Type B pancreatic cell (in vitro differentiated cells): ENCODE measurements around the gene PARVA. TPM values are rescaled to one million over a fixed set of nuclear protein-coding genes. Genes with fewer than 3 reads are reported as not detected.

Experiments
- DNase-seq: peaks from one replicate; pipeline ENCODE4 v3.0.0; 2021; ENCODE audit warnings: mixed read lengths; ENCODE audit not compliant: unreplicated experiment; ENCODE audit errors: extremely low spot score
- H3K27ac Mint-ChIP-seq: 2 replicates; pipeline ENCODE4 v1.8.0; 2021; ENCODE audit warnings: mild to moderate bottlenecking, mixed read lengths
- H3K27me3 Mint-ChIP-seq: 2 replicates; pipeline ENCODE4 v1.8.0; 2021; ENCODE audit warnings: mixed read lengths
- H3K36me3 Mint-ChIP-seq: 2 replicates; pipeline ENCODE4 v1.8.0; 2021; ENCODE audit warnings: mixed read lengths
- H3K4me1 Mint-ChIP-seq: one replicate; pipeline ENCODE4 v1.8.0; 2021; ENCODE audit warnings: mixed read lengths; ENCODE audit not compliant: unreplicated experiment
- H3K4me3 Mint-ChIP-seq: 2 replicates; pipeline ENCODE4 v1.8.0; 2021; ENCODE audit warnings: mild to moderate bottlenecking, mixed read lengths
- H3K9me3 Mint-ChIP-seq: 2 replicates; pipeline ENCODE4 v1.8.0; 2021; ENCODE audit warnings: mixed read lengths
- total RNA-seq: library from RNA; stranded (reverse); gene quantifications from 2 replicates; pipeline ENCODE4 v1.2.1, GENCODE V29; 2021; ENCODE audit warnings: low replicate concordance
- TF ChIP-seq, protein P1 (sequence below): fragments of 200-600 bp; sonication (generic); conservative IDR thresholded peaks from 2 replicates; pipeline ENCODE4 v1.5.0; 2021; ENCODE audit warnings: antibody characterized with exemption, mild to moderate bottlenecking

PARVA gene
- total RNA-seq, 1 donor from 2014 or later = 49.4 TPM

DNA sequence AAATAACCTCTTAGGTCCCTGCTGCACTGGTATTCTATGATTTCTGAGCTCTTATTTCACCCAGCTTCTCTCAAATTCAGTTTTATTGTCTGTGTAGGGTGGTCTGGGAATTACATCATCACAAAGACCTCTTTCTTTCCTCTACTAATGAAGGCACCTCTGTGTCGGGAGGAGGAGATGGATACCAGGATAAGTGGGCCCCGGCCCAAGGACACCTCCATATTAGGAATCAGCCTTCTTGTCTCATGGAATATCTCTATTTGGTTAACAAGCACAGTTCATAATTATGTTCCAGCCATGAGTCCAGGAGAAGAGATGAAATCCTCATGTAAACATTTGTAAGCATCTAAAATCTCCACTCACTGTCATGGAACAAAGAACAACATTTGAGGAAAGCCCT, 9.4 kb downstream of the PARVA start:
- H3K4me3 Mint-ChIP-seq = no peak overlapping the region
- TF ChIP-seq, protein P1, sequence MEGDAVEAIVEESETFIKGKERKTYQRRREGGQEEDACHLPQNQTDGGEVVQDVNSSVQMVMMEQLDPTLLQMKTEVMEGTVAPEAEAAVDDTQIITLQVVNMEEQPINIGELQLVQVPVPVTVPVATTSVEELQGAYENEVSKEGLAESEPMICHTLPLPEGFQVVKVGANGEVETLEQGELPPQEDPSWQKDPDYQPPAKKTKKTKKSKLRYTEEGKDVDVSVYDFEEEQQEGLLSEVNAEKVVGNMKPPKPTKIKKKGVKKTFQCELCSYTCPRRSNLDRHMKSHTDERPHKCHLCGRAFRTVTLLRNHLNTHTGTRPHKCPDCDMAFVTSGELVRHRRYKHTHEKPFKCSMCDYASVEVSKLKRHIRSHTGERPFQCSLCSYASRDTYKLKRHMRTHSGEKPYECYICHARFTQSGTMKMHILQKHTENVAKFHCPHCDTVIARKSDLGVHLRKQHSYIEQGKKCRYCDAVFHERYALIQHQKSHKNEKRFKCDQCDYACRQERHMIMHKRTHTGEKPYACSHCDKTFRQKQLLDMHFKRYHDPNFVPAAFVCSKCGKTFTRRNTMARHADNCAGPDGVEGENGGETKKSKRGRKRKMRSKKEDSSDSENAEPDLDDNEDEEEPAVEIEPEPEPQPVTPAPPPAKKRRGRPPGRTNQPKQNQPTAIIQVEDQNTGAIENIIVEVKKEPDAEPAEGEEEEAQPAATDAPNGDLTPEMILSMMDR = no peak
- peaks cover 6% of the 10 kb centered on the region for H3K9me3 Mint-ChIP-seq
- DNase-seq = no peak
- peaks cover 13% of the 10 kb centered on the region for H3K36me3 Mint-ChIP-seq
- H3K4me1 Mint-ChIP-seq = peaks cover 34% of the 10 kb centered on the region
- H3K27me3 Mint-ChIP-seq = no peaks in the 10 kb centered on the region
- H3K27ac Mint-ChIP-seq = peak overlapping the region; percentile 11

DNA sequence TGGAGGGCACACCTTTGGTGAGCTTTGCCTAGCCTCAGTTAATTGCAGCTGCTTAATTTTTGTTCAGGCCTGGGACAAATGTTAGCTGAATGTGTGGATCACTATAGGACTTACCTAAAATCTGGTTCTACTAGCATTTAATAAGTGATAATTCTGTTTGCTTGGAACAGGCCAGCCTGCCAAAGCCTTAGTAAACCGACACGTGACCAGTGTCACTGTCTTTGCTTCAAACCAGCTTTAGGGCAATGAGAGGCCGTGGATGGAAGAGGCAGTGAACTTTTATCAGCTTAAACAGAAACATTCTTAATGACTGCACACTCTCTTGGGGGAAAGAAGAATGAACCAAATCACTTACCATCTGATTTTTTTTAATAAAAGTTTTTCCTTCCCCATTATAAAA, 10.8 kb downstream of the PARVA start:
- Mint-ChIP-seq H3K27me3 (no peaks in the 10 kb centered on the region), H3K4me1 (peaks cover 34% of the 10 kb centered on the region), H3K9me3 (peaks cover 6% of the 10 kb centered on the region), H3K27ac (peak overlapping the region; percentile 42), H3K36me3 (peaks cover 11% of the 10 kb centered on the region), H3K4me3 (no peak overlapping the region)
- TF ChIP-seq, protein P1 = no peak
- no peak for DNase-seq

DNA sequence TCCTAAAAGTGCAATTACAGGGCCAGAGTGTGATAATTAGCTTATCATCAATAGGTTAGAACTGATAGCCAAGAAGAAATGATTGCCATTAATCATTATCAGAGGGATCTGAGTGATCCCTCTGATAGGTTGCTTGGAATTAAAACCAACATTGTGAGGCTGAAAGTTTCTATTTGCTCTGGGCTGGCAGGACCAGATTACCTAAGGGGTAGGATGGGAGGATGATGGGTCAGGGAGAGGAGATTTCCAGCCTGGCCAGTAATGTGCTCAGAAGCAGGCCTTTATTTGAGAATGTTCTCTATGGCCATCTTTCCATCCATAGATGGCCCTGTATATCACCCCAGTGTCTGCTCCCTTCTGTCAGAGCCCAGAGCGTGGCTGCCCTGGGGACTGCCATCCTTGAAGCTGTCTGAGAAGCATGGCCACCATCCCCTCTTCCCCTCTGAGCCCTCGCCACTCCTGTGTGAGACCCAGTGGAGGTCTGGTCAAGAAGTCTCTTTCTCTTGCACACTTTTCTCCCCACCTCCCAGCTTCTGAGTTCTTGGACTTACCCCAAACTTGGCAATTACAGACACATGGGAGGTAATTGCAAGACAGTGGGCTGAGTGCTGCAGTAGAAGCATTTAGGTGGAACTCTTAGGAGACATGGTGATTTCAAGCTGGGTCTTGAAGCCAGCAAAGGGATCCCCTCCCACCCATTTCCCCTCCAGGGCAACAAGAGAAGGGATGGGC, 11.7 kb downstream of the PARVA start:
- H3K36me3 Mint-ChIP-seq = peaks cover 13% of the 10 kb centered on the region
- H3K27me3 Mint-ChIP-seq = no peaks in the 10 kb centered on the region
- H3K27ac Mint-ChIP-seq = peak overlapping the region; percentile 65

DNA sequence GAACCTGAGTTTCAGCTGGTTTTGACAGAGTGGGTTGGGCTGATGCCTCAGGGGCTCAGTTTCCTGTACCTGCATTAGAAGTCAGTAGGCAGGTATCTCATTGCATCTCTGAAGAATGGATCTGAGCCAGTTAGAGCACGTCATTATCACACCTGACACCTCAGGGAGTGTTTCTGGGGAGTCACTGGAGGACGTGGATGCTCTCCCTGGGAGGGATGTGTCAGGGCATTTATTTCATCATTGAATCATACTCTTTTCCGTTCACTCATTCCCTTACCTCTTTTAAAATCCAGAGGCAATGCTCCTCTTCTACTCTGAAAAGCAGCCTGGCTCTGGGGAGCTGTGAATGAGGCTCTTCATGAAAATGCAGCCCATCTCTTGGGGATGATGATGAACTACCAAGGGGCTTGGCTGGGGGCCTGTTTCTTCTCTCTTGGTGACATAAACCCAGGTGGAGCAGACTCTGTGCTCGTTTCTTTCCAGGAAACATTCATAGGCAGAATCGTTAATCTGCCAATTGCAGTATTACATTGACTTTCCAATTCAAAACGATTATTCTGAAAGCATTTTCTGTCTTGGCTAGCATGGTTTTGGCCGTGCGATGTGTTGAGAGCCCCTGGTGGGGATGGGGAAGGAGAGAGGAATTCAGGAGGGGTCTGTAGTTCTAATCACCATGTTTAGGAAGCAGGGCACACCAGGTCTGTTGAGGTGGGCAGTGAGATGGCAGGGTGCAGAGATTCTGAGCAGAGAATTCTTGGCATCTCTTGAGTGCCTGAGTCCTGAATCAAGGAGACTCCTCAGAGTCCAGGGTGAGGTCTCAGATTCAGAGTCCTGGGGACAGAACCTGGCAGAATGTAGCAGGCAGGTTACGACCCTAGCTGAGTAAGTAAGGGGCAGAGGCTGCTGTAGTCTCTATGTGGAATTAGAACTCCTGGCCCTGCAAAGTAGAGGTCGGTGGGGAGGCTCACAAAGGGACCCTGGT, 12.6 kb downstream of the PARVA start:
- no peak for DNase-seq
- Mint-ChIP-seq H3K27me3 (no peaks in the 10 kb centered on the region), H3K36me3 (peaks cover 11% of the 10 kb centered on the region), H3K4me1 (peaks cover 34% of the 10 kb centered on the region), H3K9me3 (peaks cover 6% of the 10 kb centered on the region), H3K27ac (peak overlapping the region; percentile 65), H3K4me3 (peak overlapping the region; percentile 15)
- TF ChIP-seq, protein P1 = no peak

More for the DNA sequence above, 11.7 kb downstream of the PARVA start:
- H3K9me3 Mint-ChIP-seq = peaks cover 8% of the 10 kb centered on the region
- H3K4me1 Mint-ChIP-seq = peaks cover 34% of the 10 kb centered on the region
- H3K4me3 Mint-ChIP-seq = no peak overlapping the region
- TF ChIP-seq, protein P1 = no peak
- no peak for DNase-seq

DNA sequence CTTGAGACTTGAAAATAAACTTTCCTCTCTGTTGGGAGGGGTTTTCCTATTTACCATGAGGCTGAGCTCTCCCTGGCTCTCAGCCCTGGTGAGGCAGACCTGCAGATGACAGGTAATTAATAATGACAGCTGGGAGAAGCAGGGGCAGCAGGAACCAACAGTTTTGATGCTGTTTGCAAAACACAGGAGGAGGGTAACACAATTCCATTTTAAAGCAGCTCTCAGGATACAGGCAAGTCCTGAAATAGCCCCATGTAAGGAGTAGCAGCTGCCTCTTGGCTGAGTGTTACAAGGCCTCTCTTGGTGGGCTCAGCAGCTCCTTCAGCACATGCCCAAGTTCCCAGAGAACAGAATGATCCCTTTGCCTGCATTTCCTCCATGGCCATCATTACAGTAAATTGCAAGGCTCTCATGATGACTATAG, 13.3 kb downstream of the PARVA start:
- H3K4me1 Mint-ChIP-seq = peaks cover 34% of the 10 kb centered on the region
- no peaks in the 10 kb centered on the region for H3K27me3 Mint-ChIP-seq
- H3K27ac Mint-ChIP-seq = peak overlapping the region; percentile 65
- no peak overlapping the region for H3K4me3 Mint-ChIP-seq
- TF ChIP-seq, protein P1 = no peak
- H3K9me3 Mint-ChIP-seq = peaks cover 6% of the 10 kb centered on the region
- peaks cover 16% of the 10 kb centered on the region for H3K36me3 Mint-ChIP-seq
- DNase-seq = no peak
